ENCODE data around the gene ADH1C. TPM values are rescaled to one million over a fixed set of nuclear protein-coding genes. Genes with fewer than 3 reads are reported as not detected.

ADH1C gene
- total RNA-seq, 4 donors from 2014 or later: 0.36 to 1.6 (median 0.64) TPM; not detected in 1

DNA sequence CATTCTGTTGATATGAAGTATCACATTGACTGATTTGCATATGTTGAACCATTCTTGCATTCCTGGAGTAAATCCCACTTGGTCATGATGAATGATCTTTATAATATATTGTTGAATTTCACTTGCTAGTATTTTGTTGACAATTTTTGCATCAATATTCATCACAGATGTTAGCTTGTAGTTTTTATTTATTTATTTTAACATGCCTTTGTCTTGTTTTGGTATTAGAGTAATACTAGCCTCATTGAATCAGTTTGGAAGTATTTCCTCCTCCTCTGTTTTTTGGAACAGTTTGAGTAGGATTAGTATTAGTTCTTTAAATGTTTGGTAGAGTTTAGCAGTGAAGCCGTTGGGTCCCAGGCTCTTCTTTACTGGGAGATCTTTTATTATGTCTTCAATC, 13.9 kb upstream of the ADH1C start:
- no peak for DNase-seq (ENCODE audit: low spot score in 2 of 2)
- WGBS: 88% methylated on average over 1 of the region's 1 CpG
- H3K36me3 ChIP-seq: no peaks in the 10 kb centered on the region
- no peak for TF ChIP-seq EP300 (IDR thresholded peaks at IDR 0.05)
- TF ChIP-seq, protein P1, sequence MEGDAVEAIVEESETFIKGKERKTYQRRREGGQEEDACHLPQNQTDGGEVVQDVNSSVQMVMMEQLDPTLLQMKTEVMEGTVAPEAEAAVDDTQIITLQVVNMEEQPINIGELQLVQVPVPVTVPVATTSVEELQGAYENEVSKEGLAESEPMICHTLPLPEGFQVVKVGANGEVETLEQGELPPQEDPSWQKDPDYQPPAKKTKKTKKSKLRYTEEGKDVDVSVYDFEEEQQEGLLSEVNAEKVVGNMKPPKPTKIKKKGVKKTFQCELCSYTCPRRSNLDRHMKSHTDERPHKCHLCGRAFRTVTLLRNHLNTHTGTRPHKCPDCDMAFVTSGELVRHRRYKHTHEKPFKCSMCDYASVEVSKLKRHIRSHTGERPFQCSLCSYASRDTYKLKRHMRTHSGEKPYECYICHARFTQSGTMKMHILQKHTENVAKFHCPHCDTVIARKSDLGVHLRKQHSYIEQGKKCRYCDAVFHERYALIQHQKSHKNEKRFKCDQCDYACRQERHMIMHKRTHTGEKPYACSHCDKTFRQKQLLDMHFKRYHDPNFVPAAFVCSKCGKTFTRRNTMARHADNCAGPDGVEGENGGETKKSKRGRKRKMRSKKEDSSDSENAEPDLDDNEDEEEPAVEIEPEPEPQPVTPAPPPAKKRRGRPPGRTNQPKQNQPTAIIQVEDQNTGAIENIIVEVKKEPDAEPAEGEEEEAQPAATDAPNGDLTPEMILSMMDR (IDR thresholded peaks at IDR 0.05): no peak
- TF ChIP-seq POLR2A (IDR thresholded peaks at IDR 0.05): no peak
- TF ChIP-seq POLR2AphosphoS5 (IDR thresholded peaks at IDR 0.05): no peak
- H3K27me3 ChIP-seq: no peaks in the 10 kb centered on the region
- no peak overlapping the region for H3K27ac ChIP-seq
- peaks cover 2% of the 10 kb centered on the region for H3K4me1 ChIP-seq
- no peak overlapping the region for H3K4me3 ChIP-seq
- no peaks in the 10 kb centered on the region for H3K9me3 ChIP-seq

DNA sequence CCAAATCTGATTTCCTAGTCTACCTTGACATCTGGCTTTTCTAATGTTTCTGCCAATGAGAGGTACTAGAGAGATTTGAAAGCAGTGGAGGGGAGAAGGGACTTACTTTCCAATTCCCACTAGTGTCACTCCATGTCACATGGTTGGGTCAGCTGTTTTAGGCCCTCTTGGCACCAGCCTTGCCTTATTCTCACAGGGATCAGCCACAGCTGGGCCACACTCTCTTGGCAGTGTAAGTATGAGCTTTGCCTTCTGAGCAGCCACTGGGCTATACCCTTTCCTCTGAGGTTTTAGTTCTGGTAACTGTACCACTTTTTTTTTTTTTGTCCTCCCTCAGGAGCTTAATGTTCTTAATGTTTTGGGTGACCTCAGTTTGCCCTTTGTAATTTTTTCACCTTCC, 10.2 kb upstream of the ADH1C start:
- no peak overlapping the region for H3K4me3 ChIP-seq
- no peaks in the 10 kb centered on the region for H3K36me3 ChIP-seq
- peaks cover 2% of the 10 kb centered on the region for H3K4me1 ChIP-seq
- TF ChIP-seq, protein P1 (IDR thresholded peaks at IDR 0.05): no peak
- TF ChIP-seq POLR2AphosphoS5 (IDR thresholded peaks at IDR 0.05) (no peak), EP300 (IDR thresholded peaks at IDR 0.05) (no peak), POLR2A (IDR thresholded peaks at IDR 0.05) (no peak)
- H3K9me3 ChIP-seq: no peaks in the 10 kb centered on the region
- no peak overlapping the region for H3K27ac ChIP-seq
- no peak for DNase-seq (ENCODE audit: low spot score in 2 of 2)
- no peaks in the 10 kb centered on the region for H3K27me3 ChIP-seq

DNA sequence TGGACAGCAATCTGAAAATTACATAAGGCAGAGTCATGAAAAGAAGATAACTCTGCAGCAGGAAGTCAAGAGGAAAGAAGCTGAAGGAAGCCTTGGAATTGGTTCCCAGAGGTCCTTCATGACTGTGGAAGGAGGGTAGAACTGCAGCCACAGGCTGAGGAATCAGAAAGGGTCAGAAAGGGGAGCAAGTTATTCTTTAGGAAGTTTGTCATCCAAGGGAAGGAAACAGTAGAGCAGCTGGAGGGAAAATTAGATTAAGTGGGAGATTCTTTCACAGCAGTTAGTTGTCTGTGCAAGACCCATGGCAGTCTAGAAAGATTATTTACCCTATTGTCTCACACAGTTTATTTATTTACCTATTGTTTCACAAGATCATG, 9.3 kb upstream of the ADH1C start:
- H3K4me3 ChIP-seq: no peak overlapping the region
- H3K27ac ChIP-seq: no peak overlapping the region
- H3K36me3 ChIP-seq: no peaks in the 10 kb centered on the region
- H3K27me3 ChIP-seq: no peaks in the 10 kb centered on the region
- H3K4me1 ChIP-seq: peaks cover 2% of the 10 kb centered on the region
- TF ChIP-seq EP300 (IDR thresholded peaks at IDR 0.05): no peak
- TF ChIP-seq POLR2A (IDR thresholded peaks at IDR 0.05): no peak
- TF ChIP-seq, protein P1 (IDR thresholded peaks at IDR 0.05): no peak
- no peak for TF ChIP-seq POLR2AphosphoS5 (IDR thresholded peaks at IDR 0.05)
- no peaks in the 10 kb centered on the region for H3K9me3 ChIP-seq
- DNase-seq (ENCODE audit: low spot score in 2 of 2): no peak

DNA sequence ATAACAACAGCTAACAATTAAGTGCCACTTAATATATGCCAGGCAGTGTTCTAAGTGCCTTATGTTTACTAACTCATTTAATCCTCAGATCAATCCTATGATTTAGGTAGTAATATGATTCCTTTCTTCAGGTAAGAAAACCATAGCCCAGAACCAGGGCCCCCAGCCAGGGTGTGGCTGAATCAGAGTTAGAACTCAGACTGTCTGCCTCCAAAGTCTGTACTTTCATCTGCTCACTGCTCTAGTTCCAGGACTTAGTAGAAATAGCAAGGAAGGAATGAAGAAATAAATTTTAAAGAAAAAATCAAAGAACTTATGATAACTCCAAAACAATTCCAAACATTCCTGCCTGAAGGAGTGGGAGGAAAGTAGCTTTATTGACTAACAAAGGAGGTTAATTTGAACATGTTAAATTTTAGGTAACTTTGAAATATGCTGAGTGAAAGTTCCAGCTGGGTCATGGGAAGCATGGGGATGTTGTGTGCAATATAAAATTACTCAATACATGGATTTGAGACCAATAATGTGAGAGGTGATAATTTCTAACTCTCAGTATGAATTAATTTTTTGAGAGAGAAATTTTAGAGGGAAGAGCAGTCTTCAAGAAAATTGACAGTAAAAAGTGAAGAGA, 8.8 kb upstream of the ADH1C start:
- H3K27ac ChIP-seq: peak overlapping the region; percentile 24
- H3K4me1 ChIP-seq: peaks cover 2% of the 10 kb centered on the region
- no peaks in the 10 kb centered on the region for H3K27me3 ChIP-seq
- DNase-seq (ENCODE audit: low spot score in 2 of 2): no peak
- no peaks in the 10 kb centered on the region for H3K9me3 ChIP-seq
- TF ChIP-seq, protein P1 (IDR thresholded peaks at IDR 0.05): no peak
- TF ChIP-seq EP300 (IDR thresholded peaks at IDR 0.05) (no peak), POLR2A (IDR thresholded peaks at IDR 0.05) (no peak), POLR2AphosphoS5 (IDR thresholded peaks at IDR 0.05) (no peak)
- no peaks in the 10 kb centered on the region for H3K36me3 ChIP-seq
- H3K4me3 ChIP-seq: no peak overlapping the region

DNA sequence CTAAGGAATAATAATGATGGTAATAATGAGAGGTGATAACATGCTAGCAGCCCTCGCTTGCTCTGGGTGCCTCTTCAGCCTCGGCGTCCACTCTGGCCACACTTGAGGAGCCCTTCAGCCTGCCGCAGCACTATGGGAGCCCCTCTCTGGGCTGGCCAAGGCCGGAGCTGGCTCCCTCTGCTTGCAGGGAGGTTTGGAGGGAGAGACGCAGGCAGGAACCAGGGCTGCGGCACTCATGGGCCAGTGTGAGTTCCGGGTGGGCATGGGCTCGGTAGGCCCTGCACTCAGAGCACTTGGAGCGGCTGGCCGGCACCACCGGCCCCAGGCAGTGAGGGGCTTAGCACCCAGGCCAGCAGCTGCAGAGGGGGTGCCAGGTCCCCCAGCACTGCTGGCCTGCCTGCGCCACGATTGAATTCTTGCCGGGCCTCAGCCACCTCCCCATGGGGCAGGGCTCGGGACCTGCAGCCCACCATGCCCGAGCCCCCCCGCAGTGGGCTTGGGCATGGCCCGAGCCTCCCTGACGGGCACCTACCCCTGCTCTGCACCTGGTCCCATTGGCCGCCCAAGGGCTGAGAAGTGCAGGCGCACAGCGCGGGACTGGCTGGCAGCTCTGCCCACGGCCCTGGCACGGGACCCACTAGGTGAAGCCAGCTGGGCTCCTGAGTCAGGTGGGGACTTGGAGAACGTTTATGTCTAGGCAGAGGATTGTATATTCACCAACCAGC, 7.1 kb upstream of the ADH1C start:
- no peaks in the 10 kb centered on the region for H3K36me3 ChIP-seq
- no peak for DNase-seq (ENCODE audit: low spot score in 2 of 2)
- H3K27me3 ChIP-seq: no peaks in the 10 kb centered on the region
- H3K9me3 ChIP-seq: no peaks in the 10 kb centered on the region
- WGBS: 90% methylated on average over 9 of the region's 27 CpGs
- H3K4me1 ChIP-seq: peaks cover 2% of the 10 kb centered on the region
- no peak overlapping the region for H3K27ac ChIP-seq
- no peak overlapping the region for H3K4me3 ChIP-seq
- TF ChIP-seq EP300 (IDR thresholded peaks at IDR 0.05) (no peak), POLR2AphosphoS5 (IDR thresholded peaks at IDR 0.05) (no peak), POLR2A (IDR thresholded peaks at IDR 0.05) (no peak)
- TF ChIP-seq, protein P1 (IDR thresholded peaks at IDR 0.05): no peak
